DOHH2 (cell line): ENCODE results near the gene CDK9.

Source experiments
- H3F3A ChIP-seq: fragments of 200-600 bp; sonication (generic), shearing (Covaris generic); 2 replicates; pipeline ENCODE4 v1.6.0; 2016; ENCODE audit warnings: antibody characterized with exemption, mild to moderate bottlenecking; ENCODE audit not compliant: control insufficient read depth, insufficient read depth
- H3K27ac ChIP-seq: fragments of 200-600 bp; sonication (generic); 2 replicates; pipeline ENCODE4 v1.5.1; 2014; ENCODE audit warnings: low read depth, mild to moderate bottlenecking, low read length, moderate library complexity
- H3K27me3 ChIP-seq: fragments of 200-600 bp; sonication (generic); 2 replicates; pipeline ENCODE4 v1.6.1; 2014; ENCODE audit warnings: mild to moderate bottlenecking, low read length, mixed read lengths; ENCODE audit not compliant: control insufficient read depth
- H3K36me3 ChIP-seq: fragments of 200-600 bp; sonication (generic); 2 replicates; pipeline ENCODE4 v1.6.1; 2014; ENCODE audit warnings: mild to moderate bottlenecking, low read length, moderate library complexity, mixed read lengths; ENCODE audit not compliant: control insufficient read depth
- H3K4me1 ChIP-seq: fragments of 200-600 bp; sonication (generic); 2 replicates; pipeline ENCODE4 v1.6.1; 2014; ENCODE audit warnings: mild to moderate bottlenecking, low read length, mixed read lengths; ENCODE audit not compliant: control insufficient read depth
- H3K4me2 ChIP-seq: fragments of 200-600 bp; sonication (generic); 2 replicates; pipeline ENCODE4 v1.6.0; 2014; ENCODE audit warnings: mild to moderate bottlenecking, low read length, moderate library complexity
- H3K4me3 ChIP-seq: fragments of 200-600 bp; sonication (generic); 2 replicates; pipeline ENCODE4 v1.5.1; 2014; ENCODE audit warnings: mild to moderate bottlenecking, low read length, mixed read lengths
- H3K79me2 ChIP-seq: fragments of 200-600 bp; sonication (generic); 2 replicates; pipeline ENCODE4 v1.6.1; 2014; ENCODE audit warnings: mild to moderate bottlenecking, low read length, mixed read lengths; ENCODE audit not compliant: control insufficient read depth
- H3K9me2 ChIP-seq: fragments of 200-600 bp; sonication (generic); replicated peaks from 2 replicates; pipeline ENCODE4 v1.6.1; 2014; ENCODE audit warnings: mild to moderate bottlenecking, low read length, mixed read lengths; ENCODE audit not compliant: control insufficient read depth
- H3K9me3 ChIP-seq: fragments of 200-600 bp; sonication (generic); 2 replicates; pipeline ENCODE4 v1.6.1; 2014; ENCODE audit warnings: antibody characterized with exemption, low read length, mixed read lengths; ENCODE audit not compliant: control insufficient read depth, insufficient read depth
- H4K20me1 ChIP-seq: fragments of 200-600 bp; sonication (generic); 2 replicates; pipeline ENCODE4 v1.6.0; 2014; ENCODE audit warnings: low read depth, mild to moderate bottlenecking, antibody characterized with exemption, low read length, moderate library complexity; ENCODE audit not compliant: control insufficient read depth, insufficient read depth
- CTCF ChIP-seq: fragments of 200-600 bp; sonication (generic); IDR thresholded peaks from one replicate; pipeline ENCODE4 v1.5.1; 2014; ENCODE audit warnings: antibody characterized with exemption, mild to moderate bottlenecking, low read depth, low read length; ENCODE audit not compliant: poor library complexity, severe bottlenecking
- EZH2phosphoT487 ChIP-seq: fragments of 200-600 bp; sonication (generic); IDR thresholded peaks from 2 replicates; pipeline ENCODE4 v1.6.1; 2017; ENCODE audit warnings: borderline replicate concordance, mild to moderate bottlenecking, antibody characterized with exemption, low read length, moderate library complexity, mixed read lengths

The CDK9 gene

GRCh38 chr9:127809002-127809539, 23.2 kb downstream of the CDK9 start:
- no peaks in the 10 kb centered on the region for H3K27me3 ChIP-seq
- no peak for TF ChIP-seq CTCF
- no peak for TF ChIP-seq EZH2phosphoT487
- peaks cover 75% of the 10 kb centered on the region for H3K36me3 ChIP-seq
- no peaks in the 10 kb centered on the region for H3K9me2 ChIP-seq
- no peaks in the 10 kb centered on the region for H3F3A ChIP-seq
- H3K79me2 ChIP-seq: peaks cover 25% of the 10 kb centered on the region
- H3K4me2 ChIP-seq: no peak overlapping the region
- H3K9me3 ChIP-seq: no peaks in the 10 kb centered on the region
- peaks cover 5% of the 10 kb centered on the region; the same call in 1 of the 2 replicates for H4K20me1 ChIP-seq
- peaks cover 10% of the 10 kb centered on the region for H3K4me1 ChIP-seq
- H3K4me3 ChIP-seq: no peak overlapping the region
- no peak overlapping the region for H3K27ac ChIP-seq

- Histone ChIP-seq H3K4me1 (peaks cover 5% of the 10 kb centered on the region; the same call in 1 of the 2 replicates), H3K4me2 (no peak overlapping the region), H3K27ac (no peak overlapping the region), H3K36me3 (peaks cover 73% of the 10 kb centered on the region), H3K9me3 (no peaks in the 10 kb centered on the region), H4K20me1 (no peaks in the 10 kb centered on the region), H3K27me3 (no peaks in the 10 kb centered on the region), H3K9me2 (no peaks in the 10 kb centered on the region), H3K79me2 (peaks cover 18% of the 10 kb centered on the region), H3K4me3 (no peak overlapping the region), H3F3A (no peaks in the 10 kb centered on the region)
- TF ChIP-seq EZH2phosphoT487 (no peak), CTCF (no peak)
Measured at GRCh38 chr9:127809540-127810377, 23.9 kb downstream of the CDK9 start.

- no peaks in the 10 kb centered on the region for H3K27me3 ChIP-seq
- H3K4me3 ChIP-seq: no peak overlapping the region
- no peak for TF ChIP-seq EZH2phosphoT487
- TF ChIP-seq CTCF: no peak
- no peak overlapping the region for H3K4me2 ChIP-seq
- peaks cover 78% of the 10 kb centered on the region for H3K36me3 ChIP-seq
- no peaks in the 10 kb centered on the region for H3F3A ChIP-seq
- H3K79me2 ChIP-seq: peaks cover 12% of the 10 kb centered on the region
- H3K9me2 ChIP-seq: no peaks in the 10 kb centered on the region
- H3K4me1 ChIP-seq: peaks cover 5% of the 10 kb centered on the region; the same call in 1 of the 2 replicates
- no peaks in the 10 kb centered on the region for H4K20me1 ChIP-seq
- no peaks in the 10 kb centered on the region for H3K9me3 ChIP-seq
- no peak overlapping the region for H3K27ac ChIP-seq
Measured at GRCh38 chr9:127810378-127811187, 24.7 kb downstream of the CDK9 start.
